Activated CD8-positive, alpha-beta memory T cell treated with anti-CD3 and anti-CD28 coated beads, Interleukin-2, amount 50 U/mL, for 24 hours (primary cell): ENCODE results near the gene RERE.
"Not testable (repeated sequence)": the region's sequence is repeated elsewhere in the genome, so short reads cannot be mapped to it uniquely, and the experiment has no call there.

Experiments used
- DNase-seq: peaks from one replicate; pipeline ENCODE4 v3.0.0-alpha.2; 2020; ENCODE audit errors: extremely low read depth

The RERE gene

DNA sequence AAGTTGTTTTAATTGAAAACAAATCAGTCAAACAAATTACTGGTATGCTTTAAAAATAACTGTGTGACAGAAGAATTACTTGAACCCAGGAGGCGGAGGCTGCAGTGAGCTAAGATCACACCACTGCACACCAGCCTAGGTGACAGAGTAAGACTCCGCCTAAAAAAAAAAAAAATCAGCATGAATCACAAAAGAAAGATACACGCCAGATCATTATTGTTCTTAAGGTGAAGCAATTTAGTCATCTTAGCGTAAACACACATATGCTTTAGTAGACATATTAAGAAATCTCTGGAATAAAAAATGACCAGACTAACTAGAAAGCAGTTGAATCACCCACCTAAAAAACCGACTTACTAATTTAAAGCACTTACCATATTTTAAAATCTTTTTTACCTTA is 20.2 kb downstream of the RERE start:
- no peak for DNase-seq

DNA sequence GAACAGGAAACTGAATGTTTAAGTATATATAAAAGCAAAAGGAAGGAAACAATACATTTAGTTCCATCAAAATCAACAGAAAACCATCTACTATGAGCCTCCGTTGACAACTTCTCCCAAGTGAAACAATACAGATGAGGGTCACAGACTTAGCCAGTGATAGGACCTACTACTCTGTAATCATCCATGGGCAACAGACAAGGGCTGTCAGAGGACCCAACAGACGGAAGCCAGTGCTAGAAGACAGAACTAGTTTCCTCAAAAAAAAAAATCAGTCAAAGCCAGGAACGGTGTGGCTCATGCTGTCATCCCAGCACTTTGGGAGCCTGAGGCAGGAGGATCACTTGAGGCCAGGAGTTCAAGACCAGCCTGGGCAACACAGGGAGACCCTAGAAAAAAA is 20.6 kb downstream of the RERE start:
- no peak for DNase-seq

DNA sequence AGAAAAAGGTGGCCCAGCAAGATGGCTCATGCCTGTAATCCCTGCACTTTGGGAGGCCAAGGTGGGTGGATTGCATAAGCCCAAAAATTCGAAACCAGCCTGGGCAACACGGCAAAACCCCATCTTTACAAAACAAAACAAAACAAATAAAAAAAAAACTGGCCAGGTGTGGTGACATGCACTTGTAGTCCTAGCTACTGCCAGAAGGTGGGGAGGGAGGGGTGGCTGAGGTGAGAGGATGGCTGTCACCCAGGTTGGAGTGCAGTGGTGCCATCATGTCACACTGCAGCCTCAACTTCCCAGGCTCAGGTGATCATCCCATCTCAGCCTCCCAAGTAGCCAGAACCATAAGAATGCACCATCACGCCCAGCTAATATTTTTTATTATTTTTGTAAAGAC is 22.8 kb downstream of the RERE start:
- no peak for DNase-seq

DNA sequence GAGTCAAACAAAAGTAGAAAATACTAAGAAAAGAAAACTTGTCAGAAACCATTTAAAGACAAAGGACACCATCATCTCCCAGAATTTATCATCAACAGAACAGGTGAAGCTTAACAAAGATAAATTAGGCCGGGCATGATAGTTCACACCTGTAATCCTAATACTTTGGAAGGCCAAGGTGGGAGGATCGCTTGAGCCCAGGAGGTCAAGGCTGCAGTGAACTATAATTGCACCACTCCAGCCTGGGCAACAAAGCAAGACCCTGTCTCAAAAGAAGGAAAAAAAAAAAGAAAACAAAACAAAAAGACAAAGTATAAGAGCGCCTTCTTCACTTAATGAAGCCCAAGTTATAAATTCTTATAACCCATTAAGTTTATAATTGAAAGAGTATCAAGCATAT is 25.6 kb downstream of the RERE start:
- no peak for DNase-seq

DNA sequence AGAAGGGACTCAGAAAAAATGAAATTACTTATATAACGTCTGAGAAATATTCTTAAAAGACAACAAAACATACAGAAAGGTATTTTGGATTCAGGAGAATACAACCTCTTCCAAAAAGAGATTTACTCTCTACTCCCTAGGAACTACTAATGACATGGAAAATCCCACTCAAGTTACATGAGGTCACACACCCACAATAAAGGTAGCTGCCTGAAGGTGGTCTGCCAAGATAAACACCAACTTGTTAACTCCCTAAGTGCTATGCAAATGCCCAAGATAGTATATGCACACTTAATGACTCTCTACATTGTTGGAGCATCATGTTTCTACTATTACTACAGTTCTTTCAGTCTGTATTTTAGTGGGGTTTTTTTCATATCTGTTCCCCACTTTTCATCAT is 26.5 kb downstream of the RERE start:
- DNase-seq: no peak

DNA sequence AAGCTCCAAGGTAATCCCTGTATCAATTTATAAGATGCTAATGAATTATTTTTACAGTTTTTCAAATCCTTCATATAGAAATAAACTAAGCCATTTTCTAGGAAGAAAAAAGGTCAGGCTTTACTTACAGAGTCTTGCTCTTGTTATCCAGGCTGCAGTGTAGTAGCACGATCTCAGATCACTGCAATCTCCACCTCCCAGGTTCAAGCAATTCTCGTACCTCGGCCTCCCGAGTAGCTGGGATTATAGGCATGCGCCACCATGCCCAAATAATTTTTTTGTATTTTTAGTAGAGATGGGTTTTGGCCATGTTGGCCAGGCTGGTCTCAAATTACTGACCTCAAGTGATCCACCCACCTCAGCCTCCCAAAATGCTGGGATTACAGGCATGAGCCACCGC is 27.0 kb downstream of the RERE start:
- DNase-seq: no peak

DNA sequence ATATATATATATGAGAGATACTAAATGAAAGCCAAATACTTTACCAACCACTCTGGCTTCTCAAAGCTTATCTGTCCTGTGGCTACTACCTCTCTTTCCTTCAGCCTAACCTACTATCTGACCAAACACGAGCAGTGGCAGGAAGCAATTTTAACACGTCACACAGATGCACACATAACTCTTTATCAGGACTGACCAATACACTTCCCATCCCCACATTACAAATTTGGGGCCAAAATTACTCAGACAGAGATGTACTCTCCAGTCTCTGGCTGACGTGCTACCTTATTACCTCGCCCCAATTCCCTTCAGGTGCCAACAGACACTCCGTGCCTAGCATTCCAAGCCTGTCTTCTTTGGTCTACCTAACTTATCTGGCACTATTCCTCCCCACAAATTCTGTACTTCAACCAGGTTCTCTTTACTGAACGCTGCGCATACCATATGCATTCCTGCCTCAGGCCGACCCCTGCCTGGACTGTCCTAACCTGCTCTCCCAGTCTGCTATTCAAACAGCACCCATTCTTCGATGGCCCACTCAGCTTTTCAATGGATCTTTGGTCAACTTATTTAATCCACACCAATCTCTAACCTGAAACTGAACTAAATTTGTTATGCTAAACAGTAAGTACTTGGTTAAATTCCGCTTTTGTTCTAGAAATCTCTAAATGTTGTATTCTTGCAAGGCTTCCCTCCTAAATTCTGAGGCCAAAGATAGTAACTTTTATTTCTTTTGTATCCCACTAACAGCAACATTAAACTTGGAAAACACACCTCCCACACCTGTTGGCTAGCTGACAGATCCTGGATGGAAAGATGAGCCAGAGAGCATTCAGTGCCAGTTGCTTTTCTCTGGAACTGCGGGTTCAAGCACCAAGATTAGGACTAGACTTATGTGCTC is 27.9 kb downstream of the RERE start:
- DNase-seq: no peak

DNA sequence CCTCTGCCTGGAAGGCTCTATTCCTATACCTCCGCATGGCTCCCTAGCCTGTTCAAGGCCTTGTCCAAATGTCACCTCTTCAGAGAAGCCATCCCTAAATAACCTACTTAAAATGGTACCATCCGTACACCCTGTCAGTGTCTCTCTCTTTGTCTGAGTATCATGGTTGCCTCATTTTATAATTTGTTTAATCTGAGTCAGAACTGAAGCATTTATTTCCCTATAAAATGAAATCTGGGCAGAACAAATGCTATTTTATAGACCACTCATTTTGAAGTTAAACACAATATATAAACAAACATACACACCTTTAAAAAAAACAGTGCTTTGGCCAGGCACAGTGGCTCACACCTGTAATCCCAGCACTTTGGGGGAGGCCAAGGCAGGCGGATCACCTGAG is 30.2 kb downstream of the RERE start:
- no peak for DNase-seq

DNA sequence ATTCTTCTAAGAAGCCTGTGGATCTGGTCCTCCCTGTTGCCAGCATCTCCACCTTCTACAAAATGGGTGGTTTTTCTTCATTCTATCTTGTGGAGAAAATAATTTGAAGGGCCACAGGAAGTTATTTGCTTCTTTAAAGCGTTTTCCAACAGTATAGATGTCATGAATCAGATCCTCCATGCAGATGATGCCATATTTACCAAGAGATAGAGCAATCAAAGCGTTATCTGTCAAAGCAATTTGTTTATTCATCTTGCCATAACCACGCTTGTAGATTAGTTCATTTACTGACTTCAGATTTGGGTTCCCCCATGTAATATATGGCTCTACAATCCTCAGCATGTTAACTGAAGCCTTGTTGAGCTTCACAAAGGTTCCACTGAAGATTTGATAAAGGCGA is 31.2 kb downstream of the RERE start:
- DNase-seq: not testable (repeated sequence)

DNA sequence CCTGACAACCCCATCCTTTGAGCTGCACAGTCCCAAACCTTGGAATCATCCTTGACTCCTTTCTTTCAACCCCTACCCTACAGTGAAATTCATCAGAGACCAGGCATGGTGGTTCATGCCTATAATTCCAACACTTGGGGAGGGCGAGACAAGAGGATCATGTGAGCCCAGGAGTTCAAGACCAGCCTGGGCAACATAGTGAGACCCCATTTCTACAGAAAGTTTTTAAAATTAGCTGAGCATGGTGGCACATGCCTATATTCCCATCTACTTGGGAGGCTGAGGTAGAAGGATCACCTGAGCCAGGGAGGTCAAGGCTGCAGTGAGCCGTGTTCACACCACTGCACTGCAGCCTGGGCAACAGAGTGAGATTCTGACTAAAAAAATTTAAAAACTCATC is 34.5 kb downstream of the RERE start:
- no peak for DNase-seq

DNA sequence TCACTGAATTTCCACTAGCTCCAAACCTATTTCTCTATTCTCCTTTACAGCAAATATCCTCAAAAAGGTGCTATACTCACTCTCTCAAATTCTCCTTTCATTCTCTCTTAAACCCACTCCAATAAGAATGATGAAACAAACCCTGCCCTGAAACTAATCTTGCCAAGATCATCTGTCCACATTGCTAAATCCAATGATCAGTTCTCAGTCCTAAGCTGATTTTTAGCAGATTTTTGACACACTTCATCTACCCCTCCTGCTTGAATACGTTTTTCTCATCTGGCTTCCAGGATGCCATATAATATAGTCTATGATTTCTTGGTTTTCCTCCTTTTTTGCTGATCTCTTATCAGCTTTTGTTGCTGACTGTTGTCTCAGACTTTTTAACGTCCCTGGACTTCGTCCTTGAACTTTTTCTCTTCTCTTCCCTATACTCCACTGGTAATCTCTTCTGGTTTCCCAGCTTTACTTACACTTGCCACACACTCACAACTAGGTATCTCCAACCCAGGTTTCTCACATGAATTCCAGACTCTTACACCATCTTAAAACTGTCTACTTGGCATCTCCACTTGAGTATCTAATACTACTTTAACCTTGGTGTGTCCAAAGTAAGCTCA is 35.3 kb downstream of the RERE start:
- DNase-seq: no peak

DNA sequence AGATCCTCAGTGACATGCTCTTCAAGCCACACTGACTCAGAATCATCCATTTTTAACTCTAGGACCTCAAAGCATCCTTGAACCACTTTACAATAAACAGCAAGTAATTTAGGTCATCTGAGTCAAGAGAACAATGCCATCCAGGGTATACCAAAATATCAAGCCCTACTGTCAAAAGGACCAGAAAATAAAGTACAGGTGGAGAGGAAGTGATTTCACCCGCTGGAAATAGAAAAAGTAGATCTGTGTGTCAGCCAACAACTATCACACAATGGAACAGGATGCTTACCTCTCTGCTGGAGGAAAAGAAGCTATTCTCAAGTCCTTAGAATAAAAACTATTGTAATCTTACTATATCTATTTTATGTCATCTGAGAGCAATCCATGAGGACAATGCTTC is 37.0 kb downstream of the RERE start:
- DNase-seq: no peak

DNA sequence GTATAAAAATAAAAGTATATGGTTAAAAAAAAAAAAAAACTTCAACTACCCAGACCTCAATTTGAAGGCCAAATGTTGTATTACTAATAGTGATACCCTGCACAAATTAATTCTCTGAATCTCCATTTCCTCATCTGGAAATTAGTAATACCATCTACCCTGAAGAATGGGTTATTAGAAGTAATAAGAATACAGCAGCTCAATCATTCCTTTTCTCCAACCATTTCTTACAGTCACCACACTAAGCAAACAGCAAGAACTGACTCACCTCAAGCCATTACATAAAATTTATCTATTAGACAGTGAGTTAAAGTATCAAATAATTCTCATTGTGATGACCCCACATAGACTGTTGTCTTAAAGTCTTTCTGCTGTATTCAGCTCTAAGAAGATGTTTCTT is 39.6 kb downstream of the RERE start:
- no peak for DNase-seq

DNA sequence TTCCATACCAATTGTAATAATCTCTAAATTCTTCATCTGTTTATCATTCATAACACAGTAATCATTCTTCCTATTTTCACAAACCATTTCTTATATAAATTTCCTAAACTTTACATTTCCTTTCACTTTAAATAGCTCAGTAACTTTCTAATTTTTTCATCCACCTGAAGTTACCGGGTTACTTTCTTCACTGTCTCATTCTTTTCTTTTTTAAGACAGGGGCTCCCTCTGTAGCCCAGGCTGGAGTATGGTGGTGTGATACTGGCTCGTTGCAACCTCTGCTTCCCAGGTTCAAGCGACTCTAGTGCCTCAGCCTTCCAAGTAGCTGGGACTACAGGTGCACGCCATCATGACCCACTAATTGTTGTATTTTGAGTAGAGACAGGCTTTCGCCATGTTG is 41.3 kb downstream of the RERE start:
- DNase-seq: no peak

DNA sequence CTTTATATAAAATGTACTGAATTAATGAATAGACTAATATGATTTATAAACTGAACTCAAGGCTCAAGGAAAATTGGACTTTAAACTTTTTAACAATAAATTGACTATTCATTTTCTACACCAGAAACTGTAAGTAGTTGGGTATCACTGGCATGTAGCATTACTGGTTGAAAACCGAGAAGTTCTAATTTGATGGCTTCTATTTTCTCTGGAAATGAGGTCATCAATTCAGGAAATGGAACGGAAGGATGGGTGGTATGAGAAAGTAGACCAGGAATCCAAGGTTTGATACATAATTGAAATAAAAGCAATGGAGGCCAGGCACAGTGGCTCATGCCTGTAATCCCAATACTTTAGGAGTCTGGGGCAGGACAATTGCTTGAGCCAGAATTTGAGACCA is 50.4 kb downstream of the RERE start:
- DNase-seq: no peak

DNA sequence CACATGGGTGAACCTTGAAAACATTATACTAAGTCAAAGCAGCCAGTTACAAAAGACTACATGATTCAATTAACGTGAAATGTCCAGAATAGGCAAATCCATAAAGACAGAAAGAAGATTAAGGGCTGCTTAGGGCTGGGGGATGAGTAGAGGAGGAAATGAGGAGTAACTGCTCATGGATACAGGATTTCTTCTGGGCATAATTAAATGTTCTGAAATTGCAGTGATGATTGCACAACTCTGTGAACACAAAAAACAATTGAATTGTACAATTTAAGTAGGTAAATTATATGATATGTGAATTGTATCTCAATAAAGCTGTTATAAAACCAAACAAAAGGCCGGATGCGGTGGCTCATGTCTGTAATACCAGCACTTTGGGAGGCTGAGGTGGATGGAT is 52.2 kb downstream of the RERE start:
- no peak for DNase-seq

DNA sequence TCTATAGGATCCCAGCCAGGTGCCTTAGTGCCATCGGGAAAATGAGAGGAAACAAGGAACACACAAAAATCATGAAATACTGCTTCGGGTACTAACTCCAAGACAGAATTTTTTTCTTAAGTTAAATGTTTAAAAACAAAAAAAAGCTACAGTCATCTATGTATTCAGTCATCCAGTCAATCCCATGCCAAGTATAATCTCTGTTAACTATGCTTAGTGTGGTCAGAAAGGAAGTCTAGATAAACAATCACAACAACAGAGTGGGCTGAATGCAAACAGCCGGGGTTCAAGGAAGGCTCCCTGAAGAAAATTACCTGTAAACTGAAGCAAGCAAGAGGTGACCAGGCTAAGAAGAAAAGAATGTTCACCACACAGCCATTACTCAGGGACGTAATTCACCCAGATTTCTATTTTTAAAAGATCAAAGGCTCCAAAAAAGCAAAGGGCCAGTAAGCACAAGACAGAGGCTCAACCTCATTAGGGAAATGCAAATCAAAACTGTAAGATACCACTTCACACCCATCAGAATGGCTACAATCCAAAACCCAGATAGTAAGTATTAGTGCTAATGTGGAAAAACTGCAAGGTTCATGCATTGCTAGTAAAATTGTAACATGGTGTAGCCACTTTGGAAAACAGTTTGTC is 53.0 kb downstream of the RERE start:
- DNase-seq: no peak

DNA sequence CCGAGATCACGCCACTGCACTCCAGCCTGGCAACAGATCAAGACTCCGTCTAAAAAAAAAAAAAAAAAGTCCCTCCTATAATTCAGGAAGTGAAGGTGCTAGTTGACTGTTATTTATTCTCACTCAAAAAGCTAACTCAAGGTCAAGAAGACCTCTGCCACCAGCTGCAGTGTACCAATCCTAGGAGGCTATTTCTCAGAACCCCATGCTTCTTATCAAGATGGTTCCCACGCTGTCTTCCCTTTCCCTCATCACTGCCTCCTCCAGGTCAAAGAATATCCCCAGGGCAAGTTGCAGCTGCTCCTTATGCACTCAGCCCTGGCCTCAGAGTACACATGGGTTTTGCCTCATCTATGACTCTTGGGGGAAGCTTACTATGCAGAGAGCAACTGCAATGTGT is 53.6 kb downstream of the RERE start:
- DNase-seq: no peak

DNA sequence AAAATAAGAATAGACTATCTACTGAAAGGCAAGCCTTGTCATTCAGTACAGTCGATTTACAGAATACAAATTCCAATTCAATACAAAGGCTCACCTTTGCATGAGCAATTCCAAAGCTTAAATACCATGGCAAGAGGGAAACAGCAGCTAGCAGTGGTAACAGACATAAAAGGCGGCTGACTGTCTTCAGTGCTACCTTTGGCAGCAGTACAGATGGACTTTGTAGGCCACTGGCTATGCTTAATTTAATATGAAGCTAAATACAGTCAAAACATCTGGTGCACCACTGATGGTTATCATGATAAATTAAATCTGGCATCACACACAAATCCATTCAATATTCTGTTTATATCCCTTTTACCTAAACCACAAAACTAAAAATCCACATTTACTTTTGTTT is 62.4 kb downstream of the RERE start:
- DNase-seq: no peak

DNA sequence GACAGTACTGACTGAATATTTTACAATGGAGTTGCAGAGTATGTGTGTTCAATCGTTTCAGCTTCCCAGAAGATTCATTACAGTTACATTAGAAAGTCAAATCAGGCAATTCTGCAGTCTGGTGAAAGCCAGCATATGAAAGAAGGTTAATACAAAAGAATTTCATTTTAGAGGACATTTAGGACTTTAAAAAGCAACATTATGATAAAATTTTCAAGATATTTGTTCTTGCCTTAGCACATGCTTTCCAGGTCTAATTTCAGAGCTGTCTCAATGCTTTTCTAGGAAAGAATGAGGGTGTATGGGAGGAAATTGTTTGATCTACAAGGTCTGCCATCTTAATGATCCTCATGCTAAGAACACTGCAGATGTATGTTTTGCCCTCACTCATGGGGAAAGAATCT is 63.2 kb downstream of the RERE start:
- DNase-seq: no peak

DNA sequence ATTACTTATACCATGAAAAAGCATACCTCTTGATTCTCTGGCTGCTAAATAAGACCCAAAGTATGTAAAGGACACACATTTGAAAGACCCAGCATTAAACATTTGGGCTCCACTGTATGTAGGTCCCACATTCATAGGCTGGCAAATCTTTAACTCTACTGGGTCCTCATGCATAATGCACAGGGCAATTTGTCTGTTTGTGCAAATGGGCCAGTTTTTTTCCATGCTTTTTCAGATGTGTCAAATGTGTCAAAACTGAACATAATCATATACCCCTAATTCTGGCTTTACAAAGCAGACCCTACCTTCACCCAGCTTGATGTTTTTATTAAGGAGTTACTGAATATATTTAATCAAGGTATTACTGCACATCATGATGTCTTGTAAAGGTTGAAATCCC is 63.7 kb downstream of the RERE start:
- DNase-seq: no peak

DNA sequence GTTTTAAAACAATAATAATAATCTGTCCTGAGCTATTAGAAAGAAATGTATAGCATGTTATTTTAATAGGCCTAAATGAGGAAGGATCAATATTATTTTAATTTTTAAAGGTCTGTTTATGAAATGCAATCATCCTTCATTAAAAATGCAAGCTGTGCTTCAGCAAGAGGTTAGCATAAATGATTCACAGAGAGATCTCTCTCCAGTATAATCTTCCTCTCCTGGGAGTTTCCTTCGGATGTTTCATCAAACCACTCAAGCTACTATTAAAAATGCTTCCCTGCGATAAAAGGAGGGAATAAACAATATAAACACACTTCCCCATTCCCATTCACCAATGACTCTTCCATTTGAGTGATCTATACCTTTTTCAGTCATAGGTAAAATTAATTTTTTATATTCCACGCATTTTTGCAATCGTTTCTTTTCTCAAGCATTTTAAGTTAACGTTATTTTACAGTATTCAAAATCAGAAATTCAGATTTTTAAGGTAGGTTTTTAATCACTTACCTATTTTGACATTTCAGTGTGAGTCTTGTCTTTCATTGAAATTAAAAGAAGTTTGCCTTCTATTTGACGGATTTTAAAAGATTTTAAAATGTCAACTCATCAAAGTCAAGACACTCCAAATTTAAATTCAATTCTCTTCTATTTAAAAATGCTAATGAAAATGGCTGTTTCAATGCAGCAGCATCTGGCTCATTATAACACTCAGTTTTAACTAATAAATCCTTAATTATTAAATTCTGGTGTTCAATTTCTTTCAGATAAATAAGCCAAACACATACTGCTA is 64.3 kb downstream of the RERE start:
- no peak for DNase-seq
